DND-41 (cell line): ENCODE data around the gene LSM3.
"Not testable (repeated sequence)": the region's sequence is repeated elsewhere in the genome, so short reads cannot be mapped to it uniquely, and the experiment has no call there.

Source experiments
- ATAC-seq: fragments of 200-7000 bp; cut with Tn5 transposase; 3 replicates; pipeline ENCODE4 v1.9.1; 2021; ENCODE audit warnings: low read depth; ENCODE audit not compliant: insufficient read depth
- DNase-seq: peaks from one replicate; pipeline ENCODE4 v3.0.0-alpha.2; 2020
- H2AFZ ChIP-seq: 2 replicates; pipeline ENCODE4 v1.6.0; 2012; ENCODE audit warnings: low read depth, low read length
- H3K27ac ChIP-seq: 2 replicates; pipeline ENCODE4 v1.5.1; 2012; ENCODE audit warnings: low read length, inconsistent platforms
- H3K27me3 ChIP-seq: fragments of 200-600 bp; sonication (generic); 2 replicates; pipeline ENCODE4 v1.6.0; 2012; ENCODE audit warnings: low read length, mild to moderate bottlenecking, inconsistent platforms; ENCODE audit not compliant: insufficient read depth, poor library complexity
- H3K36me3 ChIP-seq: 2 replicates; pipeline ENCODE4 v1.5.1; 2012; ENCODE audit warnings: low read length, inconsistent platforms; ENCODE audit not compliant: insufficient read depth
- H3K4me1 ChIP-seq: 2 replicates; pipeline ENCODE4 v1.5.1; 2012; ENCODE audit warnings: mild to moderate bottlenecking, low read length; ENCODE audit not compliant: insufficient read depth
- H3K4me2 ChIP-seq: 2 replicates; pipeline ENCODE4 v1.6.0; 2012; ENCODE audit warnings: mild to moderate bottlenecking, moderate library complexity, low read length, inconsistent platforms; ENCODE audit not compliant: insufficient read depth
- H3K4me3 ChIP-seq, 2 experiments: fragments of 200-600 bp in 1 of 2; shearing (Covaris generic) in 1 of 2; 2 replicates each; pipeline ENCODE4 v1.5.1; 2012 to 2016; ENCODE audit warnings: inconsistent platforms in 2 of 2, low read length in 2 of 2, mild to moderate bottlenecking in 2 of 2, low read depth in 1 of 2, moderate library complexity in 1 of 2
- H3K79me2 ChIP-seq: 2 replicates; pipeline ENCODE4 v1.6.0; 2012; ENCODE audit warnings: low read length, inconsistent platforms; ENCODE audit not compliant: insufficient read depth
- H3K9ac ChIP-seq: 2 replicates; pipeline ENCODE4 v1.6.0; 2012; ENCODE audit warnings: low read depth, mild to moderate bottlenecking, inconsistent platforms, low read length, moderate library complexity
- H3K9me3 ChIP-seq: 2 replicates; pipeline ENCODE4 v1.5.1; 2012; ENCODE audit warnings: low read length, moderate library complexity, mild to moderate bottlenecking, inconsistent platforms; ENCODE audit not compliant: insufficient read depth, severe bottlenecking
- H4K20me1 ChIP-seq: 2 replicates; pipeline ENCODE4 v1.6.0; 2012; ENCODE audit warnings: low read length; ENCODE audit not compliant: insufficient read depth
- EZH2 ChIP-seq: IDR thresholded peaks from 3 replicates; pipeline ENCODE4 v1.6.1; 2012; ENCODE audit warnings: borderline replicate concordance, low read depth, mild to moderate bottlenecking, moderate library complexity, low read length, inconsistent platforms; ENCODE audit not compliant: severe bottlenecking
- TF ChIP-seq, protein P1 (sequence below): IDR thresholded peaks from 2 replicates; pipeline ENCODE4 v1.5.1; 2012; ENCODE audit warnings: borderline replicate concordance, low read length, moderate library complexity, mild to moderate bottlenecking; ENCODE audit not compliant: poor library complexity, severe bottlenecking; ENCODE audit errors: extremely low read depth

LSM3 gene

DNA sequence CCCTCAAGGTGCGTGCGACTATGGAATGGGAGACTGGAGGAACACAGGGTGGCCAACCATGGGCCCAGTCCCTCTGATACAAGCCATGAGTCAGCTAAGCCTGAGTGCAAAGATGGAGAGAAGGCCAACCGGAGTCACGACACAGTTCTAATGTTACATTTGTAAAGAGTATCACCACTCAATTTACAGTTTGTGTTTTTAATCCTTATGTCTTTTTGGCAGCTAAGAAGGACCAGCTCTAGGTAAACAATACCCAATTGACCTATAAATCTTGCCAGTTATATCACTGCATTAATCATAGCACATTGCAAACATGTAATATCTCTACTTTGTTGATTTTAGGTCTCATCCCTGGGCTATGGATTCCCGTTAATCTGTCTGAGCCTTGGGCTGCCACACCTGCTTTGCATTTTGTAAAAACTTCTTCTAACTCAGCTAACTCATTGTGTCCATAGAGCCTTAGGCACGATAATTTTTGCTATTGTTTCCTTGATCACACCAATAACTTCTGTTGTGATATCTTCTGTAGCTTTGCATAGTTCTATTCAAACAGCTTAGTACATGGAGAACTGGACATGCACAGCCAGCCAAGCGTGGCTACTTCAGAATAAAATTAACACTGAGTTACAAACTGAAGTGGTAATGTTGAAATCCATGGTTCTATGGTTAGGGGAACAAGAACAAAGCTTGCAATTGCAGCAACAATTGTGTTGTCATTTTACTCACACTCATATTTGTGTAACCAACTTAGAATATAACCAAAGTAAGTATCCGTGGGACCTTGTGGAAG, 50.3 kb downstream of the LSM3 start:
- DNase-seq (no peak), ATAC-seq (no peak)
- no peaks in the 10 kb centered on the region for H3K9me3 ChIP-seq
- no peaks in the 10 kb centered on the region for H3K4me1 ChIP-seq
- no peak overlapping the region for H3K4me3 ChIP-seq
- no peaks in the 10 kb centered on the region for H3K36me3 ChIP-seq
- no peaks in the 10 kb centered on the region for H3K79me2 ChIP-seq
- H3K9ac ChIP-seq, result no peak overlapping the region
- H3K27me3 ChIP-seq, result peaks cover 3% of the 10 kb centered on the region
- no peak overlapping the region for H3K4me2 ChIP-seq
- no peak overlapping the region for H2AFZ ChIP-seq
- TF ChIP-seq, protein P1, sequence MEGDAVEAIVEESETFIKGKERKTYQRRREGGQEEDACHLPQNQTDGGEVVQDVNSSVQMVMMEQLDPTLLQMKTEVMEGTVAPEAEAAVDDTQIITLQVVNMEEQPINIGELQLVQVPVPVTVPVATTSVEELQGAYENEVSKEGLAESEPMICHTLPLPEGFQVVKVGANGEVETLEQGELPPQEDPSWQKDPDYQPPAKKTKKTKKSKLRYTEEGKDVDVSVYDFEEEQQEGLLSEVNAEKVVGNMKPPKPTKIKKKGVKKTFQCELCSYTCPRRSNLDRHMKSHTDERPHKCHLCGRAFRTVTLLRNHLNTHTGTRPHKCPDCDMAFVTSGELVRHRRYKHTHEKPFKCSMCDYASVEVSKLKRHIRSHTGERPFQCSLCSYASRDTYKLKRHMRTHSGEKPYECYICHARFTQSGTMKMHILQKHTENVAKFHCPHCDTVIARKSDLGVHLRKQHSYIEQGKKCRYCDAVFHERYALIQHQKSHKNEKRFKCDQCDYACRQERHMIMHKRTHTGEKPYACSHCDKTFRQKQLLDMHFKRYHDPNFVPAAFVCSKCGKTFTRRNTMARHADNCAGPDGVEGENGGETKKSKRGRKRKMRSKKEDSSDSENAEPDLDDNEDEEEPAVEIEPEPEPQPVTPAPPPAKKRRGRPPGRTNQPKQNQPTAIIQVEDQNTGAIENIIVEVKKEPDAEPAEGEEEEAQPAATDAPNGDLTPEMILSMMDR, result no peak
- no peak for TF ChIP-seq EZH2
- no peaks in the 10 kb centered on the region for H4K20me1 ChIP-seq
- no peak overlapping the region for H3K27ac ChIP-seq

DNA sequence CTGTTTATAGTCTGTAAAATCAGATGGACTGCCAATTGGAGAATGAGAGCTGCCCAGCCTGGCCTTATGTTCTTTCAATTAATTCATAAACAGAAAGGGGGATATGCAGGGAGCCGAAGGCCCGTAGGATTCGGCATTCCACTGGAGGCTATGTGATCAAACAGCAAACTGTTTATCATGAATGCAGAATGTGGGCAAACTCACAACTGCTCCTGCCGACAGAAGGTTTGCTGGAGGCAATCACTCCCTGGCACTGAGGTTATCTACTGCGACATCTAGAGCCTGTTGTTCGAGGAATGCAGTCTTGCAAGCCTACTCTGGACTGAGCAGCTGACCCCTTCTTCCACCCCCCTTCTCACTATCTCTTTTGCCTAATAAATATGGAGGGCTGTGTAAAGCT, 51.1 kb downstream of the LSM3 start:
- H2AFZ ChIP-seq, DNase-seq, ATAC-seq, H3K36me3 ChIP-seq, H3K9ac ChIP-seq, H3K9me3 ChIP-seq, H3K79me2 ChIP-seq, H3K4me3 ChIP-seq, H3K4me1 ChIP-seq, H3K27me3 ChIP-seq, H4K20me1 ChIP-seq, H3K4me2 ChIP-seq, H3K27ac ChIP-seq: not testable (repeated sequence)

DNA sequence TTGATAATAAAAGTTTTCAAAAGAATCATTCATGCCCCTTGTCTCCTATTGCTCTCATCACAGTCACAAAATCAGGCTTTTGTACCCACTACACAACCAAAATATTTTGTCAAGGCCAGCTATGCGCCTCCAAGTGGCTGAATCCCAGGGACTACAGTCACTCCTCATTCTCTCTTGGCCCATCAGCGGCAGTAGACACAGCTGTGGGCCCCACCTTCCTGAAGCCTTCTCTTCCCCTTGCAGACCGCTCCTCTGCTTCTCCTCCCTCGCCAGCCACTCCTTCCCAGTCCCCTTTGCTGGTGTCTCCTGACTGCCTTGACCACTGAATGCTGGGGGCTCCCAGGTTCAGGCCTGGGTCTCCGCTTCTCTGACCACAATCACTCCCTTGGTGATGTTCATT, 52.1 kb downstream of the LSM3 start:
- H3K27me3 ChIP-seq, result peaks cover 2% of the 10 kb centered on the region
- no peak overlapping the region for H2AFZ ChIP-seq

More for the DNA sequence above, 52.1 kb downstream of the LSM3 start:
- no peaks in the 10 kb centered on the region for H4K20me1 ChIP-seq
- H3K4me2 ChIP-seq, result no peak overlapping the region
- ATAC-seq, result no peak
- H3K9me3 ChIP-seq, result no peaks in the 10 kb centered on the region
- no peak overlapping the region for H3K27ac ChIP-seq
- H3K79me2 ChIP-seq, result no peaks in the 10 kb centered on the region
- DNase-seq, result no peak
- TF ChIP-seq, protein P1, result no peak
- no peak for TF ChIP-seq EZH2
- no peaks in the 10 kb centered on the region for H3K36me3 ChIP-seq
- H3K4me1 ChIP-seq, result no peaks in the 10 kb centered on the region
- H3K4me3 ChIP-seq, result no peak overlapping the region
- H3K9ac ChIP-seq, result no peak overlapping the region
